GM19395 (cell line): ENCODE data around the gene GH2.
A peak's percentile ranks its signal among the peaks of the same experiment; 100 is the strongest.
"Not testable (repeated sequence)": the region's sequence is repeated elsewhere in the genome, so short reads cannot be mapped to it uniquely, and the experiment has no call there.

Source experiments
- ATAC-seq: cut with Tn5 transposase; IDR thresholded peaks from one replicate; pipeline ENCODE4 v1.9.1; 2021; ENCODE audit warnings: mild to moderate bottlenecking, moderate library complexity; ENCODE audit not compliant: unreplicated experiment

Gene GH2

GRCh38 chr17:63881935-63882601 lies at the start of gene GH2:
TSS of gene GH2 (minus strand) at chr17:63881944. CDS start at chr17:63881801, 143 bp downstream.
- no peak for ATAC-seq

GRCh38 chr17:63930951-63931575 lies 49.3 kb upstream of the GH2 start:
- ATAC-seq: peak; percentile 35

- no peak for ATAC-seq
Measured at GRCh38 chr17:63929860-63930766, 48.4 kb upstream of the GH2 start.

GRCh38 chr17:63928966-63929695 lies 47.4 kb upstream of the GH2 start:
- no peak for ATAC-seq

DNA sequence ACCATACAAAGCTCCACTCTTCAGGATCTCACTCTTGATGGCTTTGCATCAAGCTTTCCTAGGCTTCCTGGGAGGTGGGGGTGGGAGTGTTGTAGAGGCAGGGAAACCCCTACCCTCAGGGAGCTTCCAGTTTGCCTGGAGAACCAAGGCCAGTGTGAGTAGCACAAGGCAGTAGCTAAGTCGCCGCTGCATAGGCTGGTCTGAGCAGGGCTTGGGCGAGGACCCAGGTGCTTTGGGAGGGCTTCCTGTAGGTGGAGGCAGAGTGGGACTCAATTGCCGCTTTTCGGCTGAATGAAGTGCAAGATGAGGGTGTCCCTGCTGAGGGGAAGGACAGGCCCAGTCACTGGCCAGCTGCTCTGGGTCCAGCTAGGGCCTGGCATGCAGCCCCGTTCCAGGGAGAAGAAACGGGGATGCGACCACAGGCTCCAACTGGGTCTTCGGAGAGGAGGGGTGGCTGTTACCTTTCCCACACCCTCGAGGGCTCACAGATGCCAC lies 46.5 kb upstream of the GH2 start:
- ATAC-seq: no peak

- no peak for ATAC-seq
Measured at GRCh38 chr17:63927464-63928171, 45.9 kb upstream of the GH2 start.

DNA sequence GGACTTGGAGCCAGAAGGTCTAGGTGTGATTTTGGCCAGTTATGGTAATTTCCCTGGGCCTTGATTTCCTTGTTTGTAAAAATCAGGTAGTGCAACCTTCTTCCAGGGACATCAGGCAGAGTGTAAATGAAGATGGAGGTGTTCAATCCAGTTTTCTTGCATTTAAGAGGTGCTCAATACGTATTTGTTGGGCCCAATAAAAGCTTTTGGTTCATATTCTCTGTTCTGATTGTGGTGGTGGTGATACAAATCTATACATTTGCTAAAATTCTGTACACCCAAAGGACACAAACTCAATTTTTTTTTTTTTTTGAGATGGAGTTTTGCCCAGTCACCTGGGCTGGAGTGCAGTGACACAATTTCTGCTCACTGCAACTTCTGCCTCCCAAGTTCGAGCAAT lies 44.4 kb upstream of the GH2 start:
- no peak for ATAC-seq

DNA sequence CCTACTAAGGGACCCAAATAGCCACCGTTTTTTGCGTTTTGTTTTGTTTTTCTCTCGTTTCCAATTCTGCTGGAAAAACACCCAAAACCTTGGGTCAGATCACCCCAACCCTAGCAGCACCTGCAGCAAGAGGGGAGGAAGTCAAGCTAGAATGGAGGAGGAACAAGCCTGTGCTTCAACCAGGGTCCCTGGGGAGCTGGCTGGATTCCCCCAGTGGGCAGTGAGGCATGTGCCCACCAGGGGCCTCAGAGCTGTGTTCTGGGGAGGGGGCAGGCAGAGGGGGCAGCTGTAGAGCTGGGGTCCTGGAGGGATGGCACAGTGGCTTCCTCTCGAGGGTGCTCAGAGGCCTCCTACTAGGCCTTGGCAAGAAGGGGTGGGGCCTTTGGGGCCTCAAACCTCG lies 43.9 kb upstream of the GH2 start:
- ATAC-seq: no peak

DNA sequence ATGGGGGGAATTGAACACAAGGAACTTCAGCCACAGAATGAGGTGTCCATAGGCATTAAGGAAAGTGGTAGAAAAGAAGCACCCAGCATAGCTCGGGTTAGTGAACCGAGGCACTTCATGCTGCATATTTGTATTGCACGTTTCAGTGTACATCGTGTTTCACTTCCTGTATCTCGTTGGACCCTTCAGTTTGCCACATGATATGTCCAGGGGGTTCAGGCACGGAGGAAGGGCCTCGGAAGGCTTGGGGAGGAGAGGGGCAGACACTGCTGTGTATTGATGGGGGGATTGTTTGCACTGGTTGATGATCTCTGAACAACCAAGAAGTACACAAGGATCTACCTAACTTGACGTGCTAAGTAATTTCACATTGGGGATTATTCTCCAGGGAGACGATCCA lies 40.7 kb upstream of the GH2 start:
- ATAC-seq: peak; percentile 59

DNA sequence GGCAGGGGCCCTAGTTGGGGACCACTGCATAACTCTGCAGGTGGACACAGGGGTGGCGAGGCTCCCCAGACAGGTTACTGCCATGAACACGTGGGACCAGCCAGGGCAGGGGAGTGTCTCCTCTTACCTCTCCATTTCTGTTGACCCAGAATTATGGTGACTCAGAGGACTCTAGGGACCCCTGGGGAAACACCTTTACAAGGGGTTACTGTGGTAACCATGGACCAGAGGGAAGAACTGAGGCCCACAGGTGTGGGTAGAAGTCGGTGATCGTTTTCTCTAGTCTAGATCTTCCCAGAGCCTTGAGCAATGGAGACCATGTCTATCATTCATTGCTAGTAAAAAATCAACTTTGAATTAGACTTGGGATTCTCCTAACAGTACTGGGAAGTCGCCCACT lies 39.0 kb upstream of the GH2 start:
- not testable (repeated sequence) for ATAC-seq

GRCh38 chr17:63920050-63920449 lies 38.3 kb upstream of the GH2 start:
- ATAC-seq: not testable (repeated sequence)

GRCh38 chr17:63919311-63919723 lies 37.6 kb upstream of the GH2 start:
- peak; percentile 65 for ATAC-seq

- not testable (repeated sequence) for ATAC-seq
Measured at GRCh38 chr17:63918789-63919305, 37.1 kb upstream of the GH2 start, which contains the start of gene GH1. TSS of gene GH1 (minus strand) at chr17:63918839. CDS start at chr17:63918776, 63 bp downstream.

DNA sequence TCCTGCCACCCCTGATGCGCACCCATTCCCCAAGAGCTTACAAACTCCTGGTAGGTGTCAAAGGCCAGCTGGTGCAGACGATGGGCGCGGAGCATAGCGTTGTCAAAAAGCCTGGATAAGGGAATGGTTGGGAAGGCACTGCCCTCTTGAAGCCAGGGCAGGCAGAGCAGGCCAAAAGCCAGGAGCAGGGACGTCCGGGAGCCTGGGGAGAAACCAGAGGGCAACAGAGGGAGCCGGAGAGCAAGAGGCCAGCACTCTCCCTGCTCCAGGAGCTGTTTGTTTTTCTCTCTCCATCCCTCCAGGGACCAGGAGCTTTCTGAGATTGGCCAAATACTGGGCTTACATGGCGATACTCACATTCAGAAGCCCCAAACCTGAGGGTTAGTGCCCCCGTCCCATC lies 36.6 kb upstream of the GH2 start:
- no peak for ATAC-seq

DNA sequence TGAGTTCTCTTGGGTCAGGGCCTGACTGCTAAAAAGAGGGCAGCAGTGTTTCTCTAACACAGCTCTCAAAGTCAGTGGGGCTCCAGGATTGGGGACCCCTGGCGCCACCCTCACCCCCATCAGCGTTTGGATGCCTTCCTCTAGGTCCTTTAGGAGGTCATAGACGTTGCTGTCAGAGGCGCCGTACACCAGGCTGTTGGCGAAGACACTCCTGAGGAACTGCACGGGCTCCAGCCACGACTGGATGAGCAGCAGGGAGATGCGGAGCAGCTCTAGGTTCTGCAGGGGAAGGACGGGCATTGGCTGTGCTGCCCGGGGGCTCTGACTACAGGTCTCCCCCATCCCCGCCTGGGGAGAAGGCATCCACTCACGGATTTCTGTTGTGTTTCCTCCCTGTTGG lies 35.9 kb upstream of the GH2 start:
- no peak for ATAC-seq

DNA sequence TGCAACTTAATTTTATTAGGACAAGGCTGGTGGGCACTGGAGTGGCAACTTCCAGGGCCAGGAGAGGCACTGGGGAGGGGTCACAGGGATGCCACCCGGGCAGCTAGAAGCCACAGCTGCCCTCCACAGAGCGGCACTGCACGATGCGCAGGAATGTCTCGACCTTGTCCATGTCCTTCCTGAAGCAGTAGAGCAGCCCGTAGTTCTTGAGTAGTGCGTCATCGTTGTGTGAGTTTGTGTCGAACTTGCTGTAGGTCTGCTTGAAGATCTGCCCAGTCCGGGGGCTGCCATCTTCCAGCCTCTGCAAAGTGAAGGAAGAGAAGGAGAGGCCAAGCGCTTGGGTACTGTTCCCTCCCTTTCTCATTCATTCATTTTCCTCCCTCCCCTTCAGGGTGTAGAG lies 35.5 kb upstream of the GH2 start:
- not testable (repeated sequence) for ATAC-seq

GRCh38 chr17:63916566-63917185 lies 34.9 kb upstream of the GH2 start:
- ATAC-seq: no peak

DNA sequence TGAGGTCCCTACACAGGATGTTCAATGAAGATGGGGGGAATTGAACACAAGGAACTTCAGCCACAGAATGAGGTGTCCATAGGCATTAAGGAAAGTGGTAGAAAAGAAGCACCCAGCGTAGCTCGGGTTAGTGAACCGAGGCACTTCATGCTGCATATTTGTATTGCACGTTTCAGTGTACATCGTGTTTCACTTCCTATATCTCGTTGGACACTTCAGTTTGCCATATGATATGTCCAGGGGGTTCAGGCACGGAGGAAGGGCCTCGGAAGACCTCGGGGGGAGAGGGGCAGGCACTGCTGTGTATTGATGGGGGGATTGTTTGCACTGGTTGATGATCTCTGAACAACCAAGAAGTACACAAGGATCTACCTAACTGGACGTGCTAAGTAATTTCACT lies 34.0 kb upstream of the GH2 start:
- ATAC-seq: not testable (repeated sequence)

DNA sequence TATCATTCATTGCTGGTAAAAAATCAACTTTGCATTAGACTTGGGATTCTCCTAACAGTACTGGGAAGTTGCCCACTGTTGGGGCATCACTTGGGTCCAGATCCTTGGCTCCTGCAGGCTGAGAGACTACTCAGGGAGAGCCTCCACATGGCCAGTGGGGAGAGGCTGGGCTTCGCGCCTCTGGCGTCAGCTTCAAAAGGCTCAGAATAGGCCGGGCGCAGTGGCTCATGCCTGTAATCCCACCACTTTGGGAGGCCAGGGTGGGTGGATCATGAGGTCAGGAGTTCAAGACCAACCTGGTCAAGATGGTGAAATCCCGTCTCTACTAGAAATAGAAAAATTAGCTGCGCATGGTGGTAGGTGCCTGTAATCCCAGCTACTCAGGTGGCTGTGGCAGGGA lies 32.7 kb upstream of the GH2 start:
- ATAC-seq: no peak
